HS-5 (cell line): Measurements from ENCODE around the gene ZGPAT.

Experiments used
- DNase-seq: peaks from one replicate; pipeline ENCODE4 v3.0.0-alpha.2; 2012; ENCODE audit warnings: low read depth

The ZGPAT gene

DNA sequence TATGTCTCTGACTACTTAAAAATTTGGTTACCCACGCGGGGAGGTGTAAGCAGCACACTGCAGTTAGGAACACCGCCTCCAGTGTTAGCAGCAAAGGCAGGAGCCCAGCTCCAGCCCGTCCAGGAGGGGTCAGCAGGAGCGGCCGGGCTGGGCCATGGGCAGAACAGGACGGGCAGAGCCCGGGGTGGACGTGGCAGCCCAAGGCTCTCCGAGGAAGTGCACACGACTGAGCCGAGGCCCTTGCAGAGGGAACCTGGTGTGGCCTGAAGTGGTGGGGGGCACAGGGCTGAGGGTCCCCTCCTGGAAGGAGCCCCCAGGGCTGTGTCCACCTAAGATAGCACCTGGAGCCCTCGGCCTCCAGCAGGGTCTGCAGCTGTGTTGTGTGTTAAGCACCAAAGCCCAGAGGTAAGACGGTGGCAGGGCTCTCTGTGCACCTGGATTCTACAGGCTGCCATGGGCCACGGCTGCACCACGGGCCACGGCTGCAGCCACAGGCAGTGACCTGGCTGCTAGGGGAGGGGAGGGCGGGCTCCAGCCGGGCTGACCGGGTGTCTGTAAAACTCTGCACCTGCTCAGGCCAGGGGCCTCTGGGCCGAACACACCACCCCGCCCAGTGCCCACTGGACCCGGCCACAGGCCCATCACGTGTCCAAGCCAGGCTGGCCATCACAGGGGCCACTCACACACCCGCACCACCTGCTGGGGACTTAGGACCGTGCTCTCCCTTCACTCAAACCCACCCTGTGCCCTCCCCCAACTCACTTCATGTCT lies 38.3 kb downstream of the ZGPAT start:
- no peak for DNase-seq

DNA sequence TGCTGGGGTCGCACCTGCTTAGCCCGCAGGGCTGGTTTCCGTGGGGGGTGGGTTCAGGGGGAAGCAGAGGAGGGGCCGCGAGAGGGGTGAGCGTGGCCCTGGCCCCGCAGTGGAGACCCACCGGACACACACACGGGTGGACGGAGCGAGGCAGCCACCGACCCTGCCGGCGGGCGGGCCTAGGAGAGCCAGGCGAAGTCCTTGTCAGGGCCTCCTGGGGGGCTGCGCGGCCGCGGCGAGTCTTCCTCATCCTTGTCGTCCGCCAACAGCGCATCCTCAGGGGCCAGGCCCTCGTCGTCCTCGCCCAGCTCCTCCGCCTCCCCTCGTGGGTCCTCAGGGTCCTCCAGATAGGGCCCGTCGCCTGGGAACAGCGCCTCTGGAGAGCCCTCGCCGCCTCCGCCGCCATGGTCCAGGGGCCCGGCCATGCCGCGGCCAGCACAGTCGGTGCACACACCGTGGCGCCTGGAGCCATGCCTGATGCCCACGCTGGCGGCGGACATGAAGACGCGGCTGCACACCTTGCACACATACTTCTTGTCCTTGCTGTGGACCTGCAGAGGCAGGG lies 39.0 kb downstream of the ZGPAT start:
- no peak for DNase-seq

DNA sequence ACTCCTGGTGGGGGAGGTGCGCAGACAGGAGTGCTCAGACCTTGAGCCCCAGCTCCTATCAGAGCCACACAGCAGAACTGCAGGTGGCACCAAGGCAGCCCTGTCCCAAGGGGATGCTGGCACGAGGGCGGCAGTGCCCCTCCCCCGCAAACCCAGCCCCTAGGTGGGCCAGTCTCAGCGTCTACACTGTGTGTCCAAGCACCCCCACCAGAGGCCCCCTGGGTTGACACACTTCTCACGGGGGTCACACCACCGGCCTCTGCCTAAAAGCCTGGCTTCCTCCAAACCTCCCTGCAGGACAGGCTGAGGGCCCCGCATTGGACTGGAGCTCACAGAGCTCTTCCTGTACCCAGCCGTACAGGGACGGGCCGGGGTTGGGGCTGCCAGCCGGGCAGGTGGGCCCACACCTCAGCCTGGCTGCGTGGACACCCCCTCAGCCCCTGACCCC lies 39.8 kb downstream of the ZGPAT start:
- no peak for DNase-seq

DNA sequence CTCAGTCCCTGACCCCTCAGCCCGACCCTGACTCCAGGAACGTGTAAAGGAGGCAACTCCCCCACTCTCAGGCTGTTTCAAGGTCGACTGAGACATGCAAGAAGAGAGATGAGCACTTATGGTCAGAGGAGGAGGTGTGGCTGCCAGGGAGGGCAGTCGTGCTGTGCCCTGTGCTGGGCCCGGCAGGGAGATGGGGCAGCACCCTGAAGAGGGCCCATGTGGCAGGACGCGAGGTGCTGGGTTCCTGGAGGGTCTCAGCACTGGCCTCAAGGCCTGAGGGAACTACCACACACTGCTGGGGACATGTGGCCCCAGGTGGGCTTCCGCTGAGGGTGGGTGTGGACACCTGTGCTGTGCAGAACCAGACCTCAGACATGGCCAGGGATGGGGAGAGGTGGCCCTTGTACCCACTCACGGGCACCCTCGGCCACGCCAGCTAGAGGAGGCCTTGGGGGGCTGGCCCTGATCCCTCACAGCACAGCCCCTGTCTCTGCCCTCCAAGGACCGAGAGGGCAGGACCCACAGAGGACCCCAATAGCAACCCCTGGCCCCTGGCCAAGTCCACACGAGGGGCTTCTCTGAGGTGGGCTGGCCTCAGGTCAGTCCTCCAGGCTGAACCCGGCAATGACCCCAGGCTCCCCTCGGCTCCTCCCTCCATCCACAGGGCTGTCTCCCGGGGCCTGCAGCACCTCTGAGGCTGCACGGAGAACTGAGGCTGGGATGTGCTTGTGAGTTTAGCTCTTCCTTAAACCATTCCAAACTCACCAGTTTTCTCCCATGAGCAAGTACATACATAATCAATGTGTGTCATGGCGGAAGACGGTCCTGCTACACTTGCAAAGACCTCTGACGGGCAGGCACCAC lies 40.5 kb downstream of the ZGPAT start:
- DNase-seq, result no peak

DNA sequence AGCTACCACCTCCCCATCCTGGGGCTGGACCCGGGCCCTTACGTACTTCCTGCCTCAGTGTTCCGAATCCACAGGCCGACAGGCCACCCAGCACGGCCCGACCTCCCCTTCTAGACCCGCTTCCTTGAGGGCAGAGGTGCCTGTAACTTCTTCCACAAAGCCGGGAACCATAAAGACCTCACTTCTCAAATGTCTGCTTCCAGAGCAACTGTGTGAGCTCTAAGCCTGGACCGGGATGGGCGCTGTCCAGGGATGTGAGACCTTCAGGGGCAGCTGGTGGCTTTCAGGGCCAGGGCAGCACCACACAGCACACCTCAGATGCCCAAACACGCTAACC lies 41.1 kb downstream of the ZGPAT start:
- no peak for DNase-seq

GRCh38 chr20:63749597-63750508 lies 42.0 kb downstream of the ZGPAT start:
- no peak for DNase-seq

DNA sequence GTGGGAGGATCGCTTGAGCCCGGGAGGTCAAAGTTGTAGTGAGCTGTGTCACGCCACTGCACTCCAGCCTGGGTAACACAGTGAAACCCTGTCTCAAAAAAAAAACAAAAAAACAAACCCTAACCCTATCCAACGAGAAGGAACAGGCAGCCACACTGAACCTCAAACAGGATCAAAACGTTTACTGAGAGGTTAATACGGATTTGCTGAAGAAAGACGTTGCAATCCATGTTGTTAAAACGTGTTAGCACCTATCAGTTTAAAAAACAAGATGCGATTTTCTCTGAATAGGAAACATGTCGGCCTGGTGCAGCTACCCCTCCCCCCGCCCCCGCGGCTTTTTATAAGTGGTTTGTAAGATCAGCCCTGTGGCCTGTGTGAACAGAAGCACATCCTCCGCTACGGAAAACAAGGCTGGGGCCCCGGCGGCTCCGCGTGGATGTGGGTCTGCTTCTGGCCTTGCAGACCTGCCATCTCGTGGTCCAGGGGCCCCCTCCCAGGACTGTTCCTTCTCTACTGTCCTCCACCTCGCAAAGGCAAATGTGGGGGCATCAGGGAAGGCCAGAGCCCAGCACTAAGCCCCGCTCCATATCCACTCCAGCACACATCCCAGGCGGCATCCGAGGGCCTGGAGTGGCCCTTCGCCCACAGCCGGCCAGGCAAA lies 43.1 kb downstream of the ZGPAT start:
- no peak for DNase-seq

GRCh38 chr20:63751471-63752271 lies 43.8 kb downstream of the ZGPAT start:
- DNase-seq, result no peak

DNA sequence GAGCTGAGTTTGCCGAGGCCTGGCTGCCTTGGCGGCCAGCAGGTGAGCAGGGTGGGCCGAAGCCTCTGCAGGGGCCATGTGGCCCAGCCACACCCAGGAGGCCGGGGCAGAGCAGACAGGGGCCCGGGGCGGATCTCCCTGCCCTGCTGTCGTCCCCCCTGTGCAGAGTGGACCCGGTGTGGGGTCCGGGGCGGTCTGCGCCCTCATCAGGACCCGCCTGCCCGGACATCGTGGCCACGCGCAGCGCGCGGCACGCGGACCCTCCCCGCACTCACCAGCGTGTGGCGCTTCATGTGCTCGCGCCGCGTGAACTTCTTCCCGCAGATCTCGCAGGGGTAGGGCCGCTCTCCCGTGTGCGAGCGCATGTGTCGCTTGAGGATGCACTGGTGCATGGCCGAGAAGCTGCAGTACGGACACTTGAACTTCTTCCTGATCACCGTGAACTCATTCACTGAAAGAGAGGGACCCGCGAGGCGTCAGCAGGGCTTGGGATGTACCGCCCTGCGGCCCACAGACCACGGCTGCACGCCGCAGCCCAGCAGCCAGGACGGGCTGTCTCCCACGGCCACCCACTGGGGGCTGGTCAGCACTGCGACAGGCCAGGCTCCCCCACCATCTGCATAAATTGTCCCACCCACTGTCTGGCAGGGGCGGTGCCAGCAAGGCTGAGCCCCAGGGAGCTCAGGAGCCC lies 44.7 kb downstream of the ZGPAT start:
- no peak for DNase-seq

DNA sequence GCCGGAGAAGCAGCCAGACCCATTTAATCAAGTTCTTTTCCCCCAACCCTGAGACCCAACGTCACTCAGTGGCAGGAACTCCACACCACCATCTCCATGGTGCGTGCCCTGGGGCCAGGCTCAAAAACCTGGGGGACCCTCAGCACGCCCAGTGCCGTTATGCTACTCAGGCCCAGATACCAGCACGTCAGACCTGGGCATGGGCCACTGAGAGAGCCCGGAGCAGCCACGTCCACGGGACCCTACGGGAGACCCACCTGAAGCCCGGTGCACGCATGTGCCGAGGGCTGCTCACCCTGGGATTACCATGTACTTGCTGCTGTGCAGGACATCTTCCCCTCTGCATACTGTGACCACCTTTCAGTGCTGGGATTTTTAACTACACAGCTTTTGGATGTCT lies 45.5 kb downstream of the ZGPAT start:
- no peak for DNase-seq

- DNase-seq, result no peak
Measured at GRCh38 chr20:63754008-63754407, 46.2 kb downstream of the ZGPAT start.

DNA sequence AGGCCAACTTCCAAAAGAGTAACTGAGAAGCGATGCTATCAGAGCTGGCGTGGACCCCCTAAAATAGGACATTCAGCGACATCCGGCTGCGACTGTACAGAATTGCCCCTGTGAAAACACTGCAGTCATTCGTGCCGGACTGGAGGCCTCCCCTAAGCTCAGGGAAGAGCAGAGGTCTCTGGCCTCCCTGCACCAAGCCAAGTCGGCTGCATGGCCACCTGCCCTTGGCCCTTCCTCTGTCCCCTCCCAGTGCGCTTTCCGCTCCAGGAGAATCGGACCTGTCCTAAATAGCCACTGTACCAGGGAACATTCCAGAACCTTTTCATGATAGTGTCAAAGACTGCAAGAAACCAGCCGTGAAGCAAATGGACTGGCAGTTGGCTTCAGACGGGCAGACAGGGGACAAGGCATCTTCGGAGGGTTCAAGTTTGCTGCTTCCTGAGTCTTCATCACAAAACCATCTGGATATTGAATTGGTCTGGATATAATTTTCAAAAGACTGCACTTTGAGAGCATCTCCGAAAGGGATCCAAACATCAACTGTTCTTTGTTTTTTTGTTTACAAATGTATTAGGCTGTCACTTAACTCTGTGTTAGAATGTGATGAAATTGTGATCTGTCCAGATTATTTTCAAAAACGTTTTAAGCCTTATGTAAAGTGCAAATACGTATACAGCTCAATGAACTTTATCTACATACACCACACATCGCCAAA lies 48.3 kb downstream of the ZGPAT start:
- DNase-seq, result no peak

DNA sequence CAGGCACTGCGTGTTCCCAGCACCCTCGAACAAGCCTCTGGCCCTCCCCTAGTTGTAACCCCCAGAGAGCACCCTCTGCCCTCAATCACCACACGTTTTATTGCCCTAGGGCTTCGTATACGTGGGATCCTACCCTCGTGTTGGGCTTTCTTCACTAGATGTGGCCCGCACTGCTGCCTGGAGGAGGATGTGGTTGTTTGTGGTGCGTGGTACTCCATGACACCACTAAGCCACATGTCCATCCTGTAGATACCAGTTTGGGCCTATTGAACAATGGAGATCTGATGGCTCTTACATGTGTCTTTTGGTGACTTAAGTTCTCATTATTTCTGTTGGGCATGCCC lies 48.8 kb downstream of the ZGPAT start:
- DNase-seq, result no peak

DNA sequence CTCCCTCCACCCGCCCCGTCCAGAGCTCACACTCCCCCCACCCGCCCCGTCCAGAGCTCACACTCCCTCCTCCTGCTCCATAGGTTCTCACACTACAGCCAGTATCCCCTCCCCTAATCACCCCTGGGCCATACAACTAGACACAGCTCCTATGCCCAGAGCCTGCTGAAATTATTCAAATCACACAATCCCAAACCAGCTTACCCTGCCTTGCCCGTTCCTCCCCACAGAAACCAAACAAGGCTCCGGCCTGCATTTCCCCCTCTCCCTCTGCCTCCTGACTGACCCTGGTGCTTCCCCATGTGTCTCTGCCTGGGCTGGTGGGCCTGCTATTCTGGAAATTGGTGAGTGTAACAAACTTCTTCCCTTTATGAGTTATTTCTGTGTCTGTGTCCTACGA lies 50.3 kb downstream of the ZGPAT start:
- DNase-seq, result no peak

DNA sequence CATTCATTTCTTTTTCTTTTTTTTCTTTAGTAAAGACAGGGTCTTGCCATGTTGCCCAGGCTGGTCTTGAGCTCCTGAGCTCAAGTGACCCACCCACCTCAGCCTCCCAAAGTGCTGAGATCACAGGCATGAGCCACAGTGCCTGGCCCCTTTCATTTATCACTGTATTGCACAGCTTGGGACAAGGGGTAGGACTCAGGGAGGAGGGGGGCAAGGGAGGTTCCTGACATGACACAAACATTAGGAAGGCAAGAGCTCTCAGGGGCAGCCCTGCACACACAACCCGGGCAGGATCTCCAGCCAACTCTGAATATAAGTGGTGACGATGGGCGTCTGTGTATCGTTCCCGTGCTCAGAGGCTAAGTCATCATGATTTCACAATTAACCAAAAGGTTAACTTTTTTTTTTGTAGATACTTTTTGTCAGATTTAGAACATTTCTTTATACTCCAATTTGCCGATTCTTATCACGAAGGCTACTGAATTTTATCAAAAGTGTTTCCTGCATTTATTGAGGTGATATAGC lies 51.6 kb downstream of the ZGPAT start:
- DNase-seq, result no peak

DNA sequence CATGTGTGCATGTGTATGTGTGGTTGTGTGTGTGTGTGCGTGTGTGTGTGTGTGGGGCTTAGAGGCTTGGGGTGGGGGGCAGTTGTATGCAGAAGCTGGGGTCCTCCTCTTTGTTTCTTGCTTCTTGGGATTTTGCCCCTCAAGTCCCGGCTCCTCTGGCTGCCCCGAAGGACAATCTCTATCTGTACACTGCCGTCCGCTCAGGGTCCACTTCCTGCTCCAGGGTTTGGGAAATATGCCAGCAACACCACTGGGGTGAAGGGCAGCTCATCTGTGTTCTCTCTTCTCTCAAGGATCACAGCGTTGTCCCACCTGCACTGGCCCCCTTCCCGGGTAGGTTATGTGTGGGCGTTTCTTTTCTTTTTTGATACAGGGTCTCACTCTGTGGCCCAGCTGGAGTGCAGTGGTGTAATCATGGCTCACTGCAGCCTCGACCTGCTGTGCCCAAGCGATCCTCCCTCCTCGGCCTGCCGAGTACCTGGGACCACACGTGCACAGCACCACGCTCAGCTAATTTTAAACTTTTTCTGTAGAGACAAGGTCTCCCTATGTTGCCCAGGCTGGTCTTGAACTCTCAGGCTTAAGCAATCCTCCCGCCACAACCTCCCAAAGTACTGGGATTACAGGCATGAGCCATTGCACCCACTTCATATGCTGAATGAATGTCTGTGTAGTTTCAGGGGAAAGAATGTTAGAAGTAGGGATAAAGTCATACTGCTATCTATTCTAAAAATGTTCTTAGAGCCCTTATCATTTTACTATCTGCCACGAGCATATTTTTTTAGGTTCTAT lies 57.4 kb downstream of the ZGPAT start:
- DNase-seq, result no peak

- DNase-seq, result no peak
Measured at GRCh38 chr20:63765902-63766301, 58.1 kb downstream of the ZGPAT start.

- DNase-seq, result no peak
Measured at GRCh38 chr20:63766695-63767426, 59.0 kb downstream of the ZGPAT start.
